Coronary artery (tissue), 2 donors: Measurements from ENCODE around the gene TAF15.

ENCODE experiments used
- DNase-seq: peaks from one replicate; pipeline ENCODE4 v3.0.0-alpha.2; 2017; ENCODE audit warnings: low spot score
- H3K27ac ChIP-seq, 2 donors: fragments of 200-600 bp; sonication (generic); one replicate each; pipeline ENCODE4 v1.5.1; 2016 to 2019
- H3K4me3 ChIP-seq: fragments of 200-600 bp; sonication (generic); 2 replicates; pipeline ENCODE4 v1.5.1; 2016; ENCODE audit warnings: mild to moderate bottlenecking, moderate library complexity
- TF ChIP-seq, protein P1 (sequence below): fragments of 200-600 bp; sonication (generic); IDR thresholded peaks from one replicate; pipeline ENCODE4 v1.5.1; 2019; ENCODE audit warnings: antibody characterized with exemption

The TAF15 gene

DNA sequence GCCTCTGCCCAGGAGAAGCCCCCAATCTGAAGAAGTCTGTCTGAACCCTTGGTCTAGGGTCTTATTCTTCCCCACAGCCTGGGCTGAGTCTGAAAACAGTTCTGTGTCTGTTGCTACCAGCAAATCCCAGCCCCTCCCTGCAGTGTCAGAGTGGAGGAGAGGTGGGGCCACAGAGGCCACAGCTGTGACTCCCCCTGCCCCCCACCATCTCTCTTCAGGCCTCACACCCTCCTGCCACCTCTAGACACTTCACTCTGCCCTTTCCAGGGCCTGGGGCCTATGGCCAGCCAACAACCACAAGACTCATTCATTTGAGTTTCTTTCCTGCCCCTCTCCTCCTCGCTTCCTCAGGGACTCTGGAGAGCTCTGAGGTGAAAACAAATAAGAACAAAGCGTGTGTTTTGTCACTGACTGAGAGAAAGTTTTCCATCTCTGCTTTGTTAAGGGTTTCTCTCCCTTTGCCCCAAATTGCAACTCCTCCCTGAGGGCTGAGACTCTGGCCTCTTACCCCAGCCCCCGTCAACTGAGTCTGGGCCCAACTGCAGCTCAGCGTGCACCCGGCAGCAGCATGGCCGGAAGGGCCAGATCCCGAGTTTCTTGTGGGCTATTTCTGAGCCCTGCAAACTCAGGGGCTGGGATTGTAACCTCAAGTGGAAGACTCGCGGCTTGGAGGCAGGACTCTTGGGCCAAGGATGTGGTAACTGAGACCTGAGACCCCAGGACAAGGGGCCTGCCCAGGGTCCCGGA is 35.4 kb upstream of the TAF15 start:
- peak overlapping the region; percentile 86 to 95 for H3K27ac ChIP-seq
- no peak for DNase-seq
- TF ChIP-seq, protein P1, sequence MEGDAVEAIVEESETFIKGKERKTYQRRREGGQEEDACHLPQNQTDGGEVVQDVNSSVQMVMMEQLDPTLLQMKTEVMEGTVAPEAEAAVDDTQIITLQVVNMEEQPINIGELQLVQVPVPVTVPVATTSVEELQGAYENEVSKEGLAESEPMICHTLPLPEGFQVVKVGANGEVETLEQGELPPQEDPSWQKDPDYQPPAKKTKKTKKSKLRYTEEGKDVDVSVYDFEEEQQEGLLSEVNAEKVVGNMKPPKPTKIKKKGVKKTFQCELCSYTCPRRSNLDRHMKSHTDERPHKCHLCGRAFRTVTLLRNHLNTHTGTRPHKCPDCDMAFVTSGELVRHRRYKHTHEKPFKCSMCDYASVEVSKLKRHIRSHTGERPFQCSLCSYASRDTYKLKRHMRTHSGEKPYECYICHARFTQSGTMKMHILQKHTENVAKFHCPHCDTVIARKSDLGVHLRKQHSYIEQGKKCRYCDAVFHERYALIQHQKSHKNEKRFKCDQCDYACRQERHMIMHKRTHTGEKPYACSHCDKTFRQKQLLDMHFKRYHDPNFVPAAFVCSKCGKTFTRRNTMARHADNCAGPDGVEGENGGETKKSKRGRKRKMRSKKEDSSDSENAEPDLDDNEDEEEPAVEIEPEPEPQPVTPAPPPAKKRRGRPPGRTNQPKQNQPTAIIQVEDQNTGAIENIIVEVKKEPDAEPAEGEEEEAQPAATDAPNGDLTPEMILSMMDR: no peak
- H3K4me3 ChIP-seq: no peak overlapping the region

GRCh38 chr17:35774499-35774898 is 34.8 kb upstream of the TAF15 start:
- TF ChIP-seq, protein P1: no peak
- peak overlapping the region; percentile 52 for H3K4me3 ChIP-seq
- peak overlapping the region; percentile 86 to 95 for H3K27ac ChIP-seq
- no peak for DNase-seq

DNA sequence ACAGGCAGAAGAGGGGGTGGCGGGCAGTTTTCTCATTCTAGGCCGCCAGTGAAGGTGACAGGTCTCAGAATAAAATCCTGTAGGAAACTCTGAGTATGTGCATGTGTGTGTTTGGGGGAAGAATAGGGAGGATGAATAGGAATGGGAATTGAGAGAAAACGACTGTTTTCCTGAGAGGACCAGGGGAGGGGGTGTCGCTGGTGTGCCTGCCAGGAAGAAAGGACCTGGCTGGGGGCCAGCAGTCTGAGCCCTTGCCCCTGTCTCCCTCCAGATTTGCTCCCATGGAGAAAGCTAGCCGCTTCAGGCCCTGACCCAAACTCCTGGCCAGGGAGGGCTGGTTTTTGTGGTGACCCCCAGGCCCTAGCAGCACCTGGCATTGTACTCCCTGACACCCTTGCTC is 34.2 kb upstream of the TAF15 start:
- DNase-seq: no peak
- H3K27ac ChIP-seq: peak overlapping the region; percentile 86 to 95
- H3K4me3 ChIP-seq: peak overlapping the region; percentile 52
- TF ChIP-seq, protein P1: no peak

DNA sequence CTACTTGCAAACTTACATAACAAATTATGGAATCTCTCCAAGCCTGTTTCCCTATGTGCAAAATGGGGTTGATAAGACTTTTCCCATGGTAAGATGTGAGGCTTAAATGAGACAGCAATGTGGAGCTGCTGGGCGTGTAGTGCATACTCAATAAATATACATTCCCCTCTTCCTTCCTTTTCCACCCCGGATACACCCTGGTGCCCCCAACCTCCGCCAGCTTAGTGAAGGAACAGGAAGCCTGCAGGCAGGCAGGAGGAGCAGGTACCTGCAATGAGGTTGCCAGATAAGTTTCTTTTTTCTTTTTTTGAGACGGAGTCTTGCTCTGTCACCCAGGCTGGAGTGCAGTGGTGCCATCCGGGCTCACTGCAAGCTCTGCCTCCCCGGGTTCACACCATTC is 33.7 kb upstream of the TAF15 start:
- TF ChIP-seq, protein P1: no peak
- H3K4me3 ChIP-seq: peak overlapping the region; percentile 52
- DNase-seq: no peak
- H3K27ac ChIP-seq: peak overlapping the region; percentile 86 to 95

- H3K4me3 ChIP-seq: no peak overlapping the region
- peak overlapping the region in 1 of 2 donors; percentile 82 for H3K27ac ChIP-seq
- DNase-seq: no peak
- TF ChIP-seq, protein P1: no peak
Measured at GRCh38 chr17:35778641-35779196, 30.6 kb upstream of the TAF15 start.

GRCh38 chr17:35780950-35781349 is 28.3 kb upstream of the TAF15 start:
- no peak overlapping the region for H3K4me3 ChIP-seq
- peak overlapping the region in 1 of 2 donors; percentile 14 for H3K27ac ChIP-seq
- TF ChIP-seq, protein P1: no peak
- no peak for DNase-seq

GRCh38 chr17:35784895-35785294 is 24.4 kb upstream of the TAF15 start:
- DNase-seq: no peak
- TF ChIP-seq, protein P1: no peak
- Histone ChIP-seq H3K27ac (peak overlapping the region; percentile 44 to 79), H3K4me3 (no peak overlapping the region)
